Stimulated activated CD8-positive, alpha-beta memory T cell treated with anti-CD3 and anti-CD28 coated beads, Interleukin-12 subunit alpha, Interleukin-12 subunit beta, amount 100 ng/mL, for 24 hours (primary cell): Measurements from ENCODE around the gene TNRC6B.

Experiments
- DNase-seq: peaks from one replicate; pipeline ENCODE4 v3.0.0-alpha.2; 2020; ENCODE audit errors: extremely low read depth

TNRC6B gene

DNA sequence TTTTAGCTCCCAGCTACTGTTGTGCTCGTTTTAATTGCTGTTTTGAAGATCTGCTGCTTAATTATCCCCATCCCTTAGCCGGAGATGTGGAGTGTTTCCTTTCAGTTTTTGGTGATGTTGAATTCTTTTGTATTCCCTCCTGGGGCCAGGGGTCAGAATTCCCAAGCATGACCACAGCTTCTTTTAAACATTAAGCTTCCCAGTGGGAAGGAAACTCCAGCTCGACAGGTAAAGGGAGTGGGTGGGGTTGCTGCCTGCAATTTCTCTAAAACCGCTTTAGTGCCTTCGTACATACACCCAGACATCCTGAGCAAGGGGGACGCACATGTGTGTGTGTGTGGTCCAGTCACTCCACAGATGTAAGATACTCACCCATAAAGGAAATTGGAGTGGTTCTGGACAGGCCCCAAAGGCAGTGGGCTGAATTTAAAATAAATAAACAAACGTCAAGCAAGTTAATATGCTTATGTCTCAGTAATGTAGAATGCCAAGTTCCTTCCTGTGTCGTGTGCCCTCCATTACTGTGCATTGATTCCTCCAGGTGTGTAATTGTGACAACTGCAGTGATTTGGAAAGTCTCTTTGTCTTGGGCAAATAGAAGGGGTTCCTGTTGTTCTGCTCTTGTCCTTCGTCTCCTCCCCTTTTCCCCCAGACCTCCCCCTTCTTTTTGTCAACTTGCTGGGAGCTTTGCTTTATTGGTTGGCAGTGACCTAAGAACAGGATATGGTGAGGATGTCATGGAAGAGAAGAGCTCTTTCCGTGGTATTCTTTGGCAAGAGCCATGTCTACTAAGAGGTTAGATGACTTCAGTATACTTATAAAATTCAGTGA lies 149.4 kb downstream of the TNRC6B start:
- DNase-seq, result no peak

DNA sequence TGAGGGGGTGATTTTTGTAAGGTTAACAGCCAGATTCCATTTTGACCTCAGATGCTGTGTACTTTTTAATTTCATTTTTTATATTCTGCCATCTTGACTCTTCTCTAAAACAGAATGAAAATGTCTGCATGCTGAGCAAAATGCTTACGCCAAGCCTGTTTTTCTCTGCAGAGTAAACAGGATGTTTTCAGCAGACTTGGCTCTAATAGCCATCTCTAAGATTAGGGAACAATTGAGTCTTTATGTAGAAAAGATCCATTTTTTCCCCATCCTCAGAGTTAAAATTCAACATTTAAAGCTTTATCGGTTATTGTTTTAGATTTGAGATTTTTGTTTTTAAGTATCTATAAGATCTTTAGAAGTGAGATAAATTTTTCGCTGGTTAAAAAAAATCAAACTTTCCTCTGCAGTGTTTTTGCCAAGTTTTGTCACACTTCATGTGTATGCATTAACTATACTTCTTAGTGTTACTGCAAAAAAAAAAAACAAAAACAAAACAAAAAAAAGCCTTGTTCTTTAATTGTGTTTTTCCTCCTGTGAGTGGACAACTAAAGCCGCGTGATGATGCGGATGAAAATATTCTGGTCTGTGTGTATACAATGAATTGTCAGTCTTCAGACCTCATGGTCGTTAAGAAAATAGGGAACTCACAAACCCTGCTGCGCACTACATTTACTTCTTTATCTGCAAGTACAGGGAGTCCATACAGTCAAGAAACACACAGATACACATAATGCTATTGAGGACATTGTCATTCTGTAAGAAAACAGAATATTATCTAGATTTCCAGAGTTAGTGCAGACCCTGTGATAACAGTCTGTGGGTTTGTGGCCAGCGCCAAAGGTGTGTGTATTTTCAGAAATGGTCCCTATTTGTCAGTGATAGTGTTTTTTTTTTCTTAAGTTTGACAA lies 151.1 kb downstream of the TNRC6B start:
- DNase-seq, result no peak

DNA sequence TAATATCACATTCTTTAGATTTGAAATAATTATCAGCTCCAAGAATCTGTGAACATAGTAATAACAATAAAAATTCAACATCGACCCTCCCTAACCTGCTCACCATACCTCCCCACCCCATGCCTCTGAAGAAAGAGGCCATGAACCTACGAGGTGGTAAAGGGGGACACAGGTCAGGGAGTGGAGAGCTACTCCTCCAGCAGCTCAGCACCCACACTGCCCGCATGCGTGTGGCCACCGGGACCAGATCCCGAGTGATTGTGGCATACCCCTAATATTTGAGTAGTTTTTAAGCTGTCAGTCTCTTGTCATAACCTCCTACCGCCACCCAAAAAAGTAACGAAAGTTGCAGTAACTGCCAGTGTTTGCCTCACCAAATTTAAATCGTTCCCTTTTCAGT lies 151.7 kb downstream of the TNRC6B start:
- DNase-seq, result no peak

DNA sequence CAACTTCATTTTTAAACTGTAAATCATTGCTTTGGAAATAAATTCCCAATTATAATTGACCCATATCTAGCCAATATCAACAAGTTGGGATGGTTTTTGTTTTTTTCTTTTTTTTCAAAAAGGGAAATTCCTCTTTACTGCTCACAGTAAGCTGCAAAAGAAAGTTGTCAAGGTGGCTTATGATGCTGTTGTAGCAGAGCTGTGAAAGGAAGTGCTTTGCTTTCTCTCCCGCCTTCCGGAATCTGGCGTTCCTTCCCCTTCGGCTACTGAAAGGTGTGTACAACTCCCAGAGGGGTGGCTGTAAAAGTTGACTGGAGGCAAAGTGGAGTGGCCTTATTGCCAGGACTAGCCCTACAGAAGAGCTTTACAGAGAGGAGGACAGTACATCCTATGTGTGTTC lies 152.4 kb downstream of the TNRC6B start:
- no peak for DNase-seq

DNA sequence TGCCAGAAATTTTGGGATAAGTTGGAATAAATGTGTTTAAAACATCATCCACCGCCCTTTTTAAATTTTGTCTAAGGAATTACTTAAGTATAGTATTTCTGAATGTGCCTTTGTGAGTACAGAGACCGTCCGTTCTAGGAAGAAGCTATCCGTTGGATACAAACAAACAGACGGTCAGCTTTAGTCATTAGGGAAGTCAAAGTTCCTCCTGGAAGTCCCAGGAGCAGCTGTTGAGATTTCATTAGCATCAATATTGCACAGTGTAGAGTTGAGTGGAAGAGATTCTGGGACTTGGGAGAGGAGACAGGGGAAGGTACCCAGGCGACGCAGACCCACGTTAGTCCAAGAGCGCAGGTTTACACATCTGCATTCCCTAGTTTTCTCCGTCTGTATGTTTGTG lies 152.9 kb downstream of the TNRC6B start:
- DNase-seq, result no peak

DNA sequence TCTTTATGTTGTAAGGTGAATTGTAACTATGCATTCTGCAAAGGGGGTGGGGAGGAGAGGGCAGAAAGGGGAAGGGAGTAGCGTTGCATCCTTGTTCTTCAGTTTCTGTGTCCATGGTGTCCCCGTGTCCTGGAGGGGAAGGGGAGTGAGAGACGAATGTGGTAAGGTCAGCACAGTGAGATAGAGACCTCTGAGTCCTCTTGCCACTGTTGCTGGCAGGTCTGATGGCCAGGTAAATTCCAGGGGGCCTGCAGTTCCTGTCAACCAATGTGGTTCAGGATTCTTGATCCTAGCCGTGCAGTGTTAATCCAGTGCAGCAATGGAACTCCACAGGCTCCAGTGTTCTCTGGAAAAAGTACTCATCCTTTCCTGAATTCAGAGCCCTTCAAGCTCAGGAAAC lies 154.0 kb downstream of the TNRC6B start:
- DNase-seq, result no peak

DNA sequence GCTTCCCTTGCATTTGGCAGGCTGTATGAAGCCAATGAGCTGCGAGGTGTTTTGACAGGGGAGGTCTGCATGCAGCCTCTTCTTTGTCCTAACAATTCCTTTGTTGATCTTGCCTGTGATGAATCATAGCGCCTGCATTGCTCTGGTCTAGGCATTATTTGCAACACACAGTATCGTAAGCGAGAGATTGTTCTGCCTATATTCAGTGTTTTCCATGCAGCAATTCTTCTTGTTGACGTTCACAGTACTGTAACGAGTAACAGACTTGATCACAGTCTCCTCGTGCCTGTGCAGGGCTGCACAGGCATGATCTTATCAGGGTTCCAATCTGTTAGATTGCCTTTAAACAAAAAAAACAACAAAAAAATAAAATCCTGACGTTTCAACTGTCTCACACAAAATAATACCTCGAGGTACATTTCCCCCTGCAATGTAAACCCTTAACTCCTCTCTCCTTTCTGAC lies 154.6 kb downstream of the TNRC6B start:
- no peak for DNase-seq

DNA sequence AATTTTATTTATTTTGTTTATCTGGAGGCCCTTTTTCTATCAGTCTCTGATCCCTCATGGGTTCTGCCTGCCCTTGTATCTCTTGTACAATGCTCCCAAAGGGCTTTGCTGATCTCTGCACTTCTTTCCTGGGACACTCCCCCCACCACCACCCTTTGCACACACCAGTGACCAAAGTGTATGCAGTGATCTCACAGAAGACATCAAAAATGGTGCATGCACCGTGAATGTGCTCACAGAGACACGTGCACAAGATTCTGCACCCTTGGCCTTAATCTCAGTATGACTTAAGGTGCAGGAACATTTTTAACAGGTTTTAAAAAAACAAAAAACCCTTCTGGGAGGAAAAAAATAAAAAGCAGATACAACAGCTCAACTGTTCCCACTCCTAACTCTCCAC lies 156.3 kb downstream of the TNRC6B start:
- DNase-seq, result no peak

DNA sequence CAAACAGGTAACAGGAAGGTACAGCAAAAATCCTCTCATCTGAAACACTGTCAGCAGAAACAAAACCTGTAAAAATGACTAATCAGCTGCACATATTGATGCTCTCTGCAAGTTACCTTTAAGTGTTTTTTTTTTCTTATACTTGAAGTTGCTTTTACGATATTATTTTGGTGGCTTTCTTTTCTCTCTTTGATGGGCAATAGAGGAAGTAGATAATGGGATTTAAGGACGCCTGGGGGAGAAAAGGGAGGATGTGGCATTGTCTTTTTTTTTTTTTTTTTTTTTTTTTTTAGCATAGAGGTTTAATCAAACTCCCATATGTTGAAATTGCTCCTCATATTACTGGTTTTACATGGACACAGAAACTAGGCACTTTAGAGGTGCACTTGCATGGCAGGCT lies 157.2 kb downstream of the TNRC6B start:
- no peak for DNase-seq

DNA sequence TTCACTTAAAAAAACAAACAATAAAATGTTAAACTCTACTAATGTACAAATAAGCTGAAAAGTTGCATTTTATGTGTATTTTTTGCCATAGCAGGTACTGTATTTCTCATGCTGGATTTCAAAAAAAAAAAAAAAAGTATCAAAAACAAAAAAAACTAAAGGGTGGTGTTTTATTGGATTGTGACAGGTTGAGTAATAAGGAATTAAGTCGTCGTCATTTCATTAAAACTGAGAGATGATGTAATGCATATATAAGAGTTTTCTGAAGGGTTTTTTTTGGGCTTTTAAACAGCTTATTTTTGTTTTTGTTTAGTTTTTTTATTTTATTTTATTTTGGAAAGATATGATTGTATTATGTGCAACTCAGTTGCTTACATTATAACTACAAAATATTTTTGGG lies 157.6 kb downstream of the TNRC6B start:
- DNase-seq, result no peak

DNA sequence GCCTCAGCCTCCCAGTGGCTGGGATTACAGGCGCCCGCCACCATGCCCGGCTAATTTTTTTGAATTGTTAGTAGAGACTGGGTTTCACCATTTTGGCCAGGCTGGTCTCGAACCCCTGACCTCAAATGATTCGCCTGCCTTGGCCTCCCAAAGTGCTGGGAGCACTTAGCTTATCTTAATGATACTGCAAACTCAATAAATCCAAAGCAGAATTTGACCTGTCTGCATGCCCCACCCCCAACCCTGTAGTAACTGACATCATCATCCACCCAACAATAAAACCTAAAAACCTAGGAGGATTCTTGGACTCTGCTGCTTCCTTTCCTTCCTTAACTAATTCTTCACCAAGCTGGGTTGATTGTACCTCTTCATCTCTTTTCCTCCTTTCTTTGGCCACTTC lies 162.3 kb downstream of the TNRC6B start:
- DNase-seq, result no peak

DNA sequence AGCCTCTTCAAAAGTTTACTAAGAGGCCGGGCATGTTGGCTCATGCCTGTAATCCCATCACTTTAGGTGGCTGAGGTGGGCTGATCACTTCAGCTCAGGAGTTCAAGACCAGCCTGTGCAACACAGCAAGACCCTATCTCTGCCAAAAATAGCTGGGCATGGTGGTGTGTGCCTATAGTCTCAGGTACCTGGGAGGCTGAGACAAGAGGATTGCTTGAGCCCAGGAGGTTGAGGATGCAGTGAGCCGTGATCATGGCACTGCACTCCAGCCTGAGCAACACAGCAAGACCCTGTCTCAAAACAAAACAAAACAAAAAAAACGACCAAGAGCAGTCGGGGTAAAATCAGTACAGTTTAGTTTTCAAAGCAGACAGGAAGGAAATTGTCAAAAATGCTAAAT lies 163.9 kb downstream of the TNRC6B start:
- no peak for DNase-seq

DNA sequence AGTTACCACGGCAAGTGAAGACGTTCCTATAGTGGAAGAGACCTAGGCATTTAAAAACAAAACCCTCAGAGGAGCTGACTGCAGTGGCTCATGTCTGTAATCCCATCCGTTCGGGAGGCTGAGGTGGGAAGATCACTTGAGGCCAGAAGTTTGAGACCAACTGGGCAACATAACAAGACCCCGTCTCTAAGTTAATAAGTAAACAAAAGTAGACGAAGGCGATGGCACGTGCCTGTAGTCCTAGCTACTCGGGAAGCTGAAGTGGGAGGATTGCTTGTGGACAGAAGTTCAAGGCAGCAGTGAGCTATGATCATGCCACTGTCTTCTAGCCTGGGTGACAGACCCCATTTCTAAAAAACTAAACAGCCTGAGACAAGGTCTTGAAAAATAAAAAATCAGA lies 164.8 kb downstream of the TNRC6B start:
- no peak for DNase-seq

DNA sequence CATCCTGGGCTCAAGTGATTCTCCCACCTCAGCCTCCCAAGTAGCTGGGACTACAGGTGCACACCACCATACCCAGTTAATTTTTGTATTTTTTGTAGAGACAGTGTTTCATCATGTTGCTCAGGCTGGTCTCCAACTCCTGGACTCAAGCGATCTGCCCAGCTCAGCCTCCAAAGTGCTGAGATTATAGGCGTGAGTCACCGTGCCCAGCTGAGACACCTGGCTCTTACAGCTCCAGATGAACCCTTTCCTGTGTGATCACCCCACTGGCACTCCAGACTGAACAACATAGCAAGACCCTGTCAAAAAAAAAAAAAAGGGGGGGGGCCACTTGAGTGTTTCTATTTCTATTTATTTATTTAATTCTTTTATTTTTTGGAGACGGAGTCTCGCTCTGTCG lies 167.5 kb downstream of the TNRC6B start:
- no peak for DNase-seq

DNA sequence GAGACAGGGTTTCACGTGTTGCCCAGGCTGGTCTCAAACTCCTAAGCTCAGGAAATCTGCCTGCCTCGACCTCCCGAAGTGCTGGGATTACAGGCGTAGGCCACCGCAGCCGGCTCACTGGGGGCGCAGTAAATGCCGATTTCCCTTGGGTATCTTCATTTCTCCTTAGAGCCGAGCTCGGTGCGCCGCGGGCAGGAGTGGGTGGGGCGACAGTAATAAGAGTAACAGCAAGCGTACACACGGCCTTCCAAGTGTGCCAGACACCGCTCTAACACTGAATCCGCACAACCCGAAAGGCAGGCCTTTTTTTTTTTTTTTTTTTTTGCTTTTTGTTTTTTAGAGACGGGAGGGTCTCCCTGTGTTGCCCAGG lies 168.1 kb downstream of the TNRC6B start:
- no peak for DNase-seq

DNA sequence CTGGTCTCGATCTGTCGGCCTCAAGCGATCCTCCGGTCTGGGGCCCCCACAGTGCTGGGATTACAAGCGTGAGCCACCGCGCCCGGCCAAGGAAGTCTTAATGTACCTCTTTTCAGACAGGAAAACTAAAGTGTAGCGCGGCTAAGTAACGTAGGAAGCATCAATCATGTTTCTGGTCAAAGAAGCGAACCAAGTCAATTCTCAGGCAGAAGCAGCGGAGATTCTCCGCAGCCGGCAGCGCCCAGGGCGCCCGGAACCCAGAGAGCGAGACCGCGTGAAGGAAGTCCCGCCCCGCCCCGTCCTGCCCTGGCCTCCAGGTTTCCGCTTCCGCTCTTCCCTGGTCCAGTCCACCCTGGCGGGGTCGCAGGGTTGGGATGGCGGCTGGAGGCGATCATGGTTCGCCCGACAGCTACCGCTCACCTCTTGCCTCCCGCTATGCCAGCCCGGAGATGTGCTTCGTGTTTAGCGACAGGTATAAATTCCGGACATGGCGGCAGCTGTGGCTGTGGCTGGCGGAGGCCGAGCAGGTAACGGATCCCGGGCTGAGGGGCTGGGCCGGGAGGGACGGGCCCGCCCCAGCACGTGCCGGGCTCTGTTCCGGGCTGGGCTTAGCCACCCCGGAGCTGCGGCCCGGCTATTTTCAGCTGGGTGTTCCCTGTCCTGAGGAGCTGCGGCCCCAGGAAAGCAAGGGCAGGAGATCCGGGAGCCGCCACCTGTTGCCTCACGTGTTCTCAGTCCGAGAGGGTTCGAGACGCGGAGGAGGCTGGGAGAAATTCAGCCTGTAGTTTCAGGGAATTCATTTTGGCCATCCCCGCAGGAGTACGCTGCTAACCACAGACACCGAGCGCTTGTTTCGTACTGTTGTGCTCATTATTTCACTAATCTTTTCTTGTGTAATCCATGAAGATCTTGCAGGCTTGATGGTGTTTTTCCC lies 168.7 kb downstream of the TNRC6B start, which contains the start of gene ADSL:
TSS of gene ADSL (plus strand) at position 316 of the 934 bp plus-strand sequence. CDS start at position 375, 59 bp downstream.
- DNase-seq, result peak; percentile 77

DNA sequence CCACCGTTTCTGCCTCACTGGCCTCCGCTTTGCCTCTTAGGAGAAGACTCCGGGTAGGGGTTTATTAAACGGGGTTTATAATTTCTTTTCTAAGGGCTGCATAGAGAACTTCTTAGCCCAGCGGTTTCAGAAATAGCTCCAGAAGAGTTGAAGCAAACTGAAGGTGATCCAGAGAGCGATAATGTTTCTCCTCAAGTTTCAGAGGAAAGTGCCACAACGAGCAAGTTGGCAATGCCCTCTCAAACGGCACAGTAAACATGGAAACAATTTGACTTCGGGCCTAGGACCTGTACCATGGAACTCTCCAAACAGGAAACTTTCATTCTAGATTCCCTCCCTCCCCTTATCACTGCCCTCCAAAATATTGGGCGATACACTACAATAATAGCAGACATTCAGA lies 169.6 kb downstream of the TNRC6B start:
- no peak for DNase-seq

DNA sequence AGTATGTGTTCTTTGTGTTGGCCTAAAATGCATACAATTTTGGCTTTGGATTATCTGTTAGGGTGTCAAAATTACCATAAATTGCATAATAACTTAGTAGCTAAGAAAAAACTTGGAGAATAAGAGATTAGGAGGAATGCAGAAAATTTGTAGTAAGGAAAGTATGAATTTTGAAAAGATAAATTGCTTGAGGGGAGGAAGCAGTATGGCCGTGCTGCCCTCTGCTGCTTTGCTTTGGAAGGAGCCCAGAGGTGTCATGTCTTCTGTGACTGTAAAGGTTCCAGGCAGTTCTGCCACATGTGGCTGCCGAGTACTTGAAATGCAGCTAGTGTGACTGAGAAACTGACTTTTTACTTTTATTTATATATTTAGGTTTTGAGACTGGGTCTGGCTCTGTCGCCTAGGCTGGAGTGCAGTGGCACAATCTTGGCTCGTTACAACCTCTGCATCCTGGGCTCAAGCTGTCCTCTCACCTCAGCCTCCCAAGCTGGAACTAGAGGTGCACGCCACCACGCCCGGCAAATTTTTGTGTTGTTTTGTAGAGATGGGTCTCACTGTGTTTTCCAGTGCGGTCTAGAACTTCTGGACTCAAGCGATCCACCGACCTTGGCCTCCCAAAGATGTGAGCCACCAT lies 170.4 kb downstream of the TNRC6B start:
- DNase-seq, result no peak

DNA sequence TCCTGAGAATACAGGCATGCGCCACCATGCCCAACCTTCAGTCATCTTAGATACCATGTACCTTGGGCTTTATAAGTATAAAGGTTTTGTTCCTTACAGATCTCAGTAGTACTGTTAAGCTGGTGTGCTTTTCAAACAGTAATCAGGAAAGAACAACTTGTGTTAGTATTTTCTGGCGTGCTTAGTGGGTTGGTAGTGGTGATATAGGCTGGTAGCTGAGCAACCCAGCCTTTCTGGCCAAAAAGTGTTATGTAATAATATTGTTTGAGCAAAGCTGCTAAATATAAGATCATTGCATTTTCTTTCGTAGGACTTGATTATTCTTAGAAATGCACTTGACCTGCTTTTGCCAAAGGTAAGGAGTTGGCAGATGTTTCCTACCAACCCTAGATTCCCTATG lies 175.0 kb downstream of the TNRC6B start:
- DNase-seq, result no peak

DNA sequence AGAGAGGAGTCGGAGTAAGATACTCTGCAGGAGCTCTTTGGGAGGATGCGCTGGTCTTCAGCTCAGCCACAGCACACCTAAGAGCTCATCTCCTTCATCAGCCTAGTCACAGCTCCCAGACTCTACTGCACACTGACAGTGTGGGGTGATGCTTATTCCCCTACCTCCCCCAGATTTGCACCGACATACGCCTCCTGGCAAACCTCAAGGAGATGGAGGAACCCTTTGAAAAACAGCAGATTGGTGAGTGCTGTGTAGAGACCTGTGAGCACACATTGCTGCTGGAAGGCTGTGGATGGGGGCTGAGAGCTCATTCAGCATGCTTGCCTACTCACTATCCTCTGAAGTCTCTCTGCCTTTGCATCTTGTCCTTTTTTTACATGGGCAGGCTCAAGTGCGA lies 183.4 kb downstream of the TNRC6B start:
- no peak for DNase-seq

DNA sequence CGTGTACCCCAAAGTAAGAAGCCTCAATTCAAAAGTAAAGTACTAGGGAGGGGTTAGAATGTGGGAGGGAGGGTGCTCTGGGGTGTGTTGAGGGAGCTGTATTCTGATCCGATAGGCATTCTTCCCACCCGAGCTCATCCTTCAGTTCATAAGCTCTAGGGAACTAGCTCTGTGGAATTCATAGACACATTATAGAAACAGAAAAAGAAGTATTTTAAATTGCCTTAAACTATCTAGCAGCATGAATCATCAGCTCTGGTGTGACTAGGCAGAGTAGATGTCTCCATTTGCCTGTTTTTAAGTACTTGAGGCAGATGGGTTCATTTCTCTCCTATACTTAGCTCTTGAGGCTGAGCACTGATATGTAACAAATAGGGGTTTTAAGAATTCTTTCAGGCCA lies 185.3 kb downstream of the TNRC6B start:
- no peak for DNase-seq
